Fibroblast of lung (primary cell): ENCODE measurements around the gene PKHD1.

ENCODE experiments used
- EZH2 ChIP-seq: IDR thresholded peaks from 2 replicates; pipeline ENCODE4 v1.5.1; 2012; ENCODE audit warnings: low read length, control low read depth, mild to moderate bottlenecking; ENCODE audit errors: missing control alignments
- TF ChIP-seq, protein P1 (sequence below), 2 donors: IDR thresholded peaks in 1 of 2; conservative IDR thresholded peaks in 1 of 2; 1 replicate in 1 of 2; 2 replicates in 1 of 2; pipeline ENCODE4 v1.5.1; 2011 to 2012; ENCODE audit warnings: low read length in 2 of 2, control low read depth in 1 of 2, inconsistent platforms in 1 of 2, low read depth in 1 of 2, mild to moderate bottlenecking in 1 of 2

DNA sequence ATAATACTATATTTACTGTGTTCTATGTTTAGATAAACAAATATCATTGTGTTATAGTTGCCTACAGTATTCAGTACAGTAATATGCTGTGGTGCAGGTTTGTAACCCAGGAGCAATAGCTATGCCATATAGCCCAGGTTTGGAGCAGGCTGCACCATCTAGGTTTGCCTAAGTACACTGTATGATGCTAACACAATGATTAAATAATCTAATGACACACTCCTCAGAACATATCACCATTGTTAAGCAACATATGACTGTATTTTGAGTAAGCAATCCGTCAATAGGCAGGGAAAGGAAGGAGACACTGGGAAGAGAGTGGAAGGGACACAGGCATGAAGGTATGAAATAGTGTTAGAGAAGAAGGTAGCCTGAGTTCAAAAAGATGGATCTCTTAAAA lies 369.9 kb downstream of the PKHD1 start:
- TF ChIP-seq, protein P1, sequence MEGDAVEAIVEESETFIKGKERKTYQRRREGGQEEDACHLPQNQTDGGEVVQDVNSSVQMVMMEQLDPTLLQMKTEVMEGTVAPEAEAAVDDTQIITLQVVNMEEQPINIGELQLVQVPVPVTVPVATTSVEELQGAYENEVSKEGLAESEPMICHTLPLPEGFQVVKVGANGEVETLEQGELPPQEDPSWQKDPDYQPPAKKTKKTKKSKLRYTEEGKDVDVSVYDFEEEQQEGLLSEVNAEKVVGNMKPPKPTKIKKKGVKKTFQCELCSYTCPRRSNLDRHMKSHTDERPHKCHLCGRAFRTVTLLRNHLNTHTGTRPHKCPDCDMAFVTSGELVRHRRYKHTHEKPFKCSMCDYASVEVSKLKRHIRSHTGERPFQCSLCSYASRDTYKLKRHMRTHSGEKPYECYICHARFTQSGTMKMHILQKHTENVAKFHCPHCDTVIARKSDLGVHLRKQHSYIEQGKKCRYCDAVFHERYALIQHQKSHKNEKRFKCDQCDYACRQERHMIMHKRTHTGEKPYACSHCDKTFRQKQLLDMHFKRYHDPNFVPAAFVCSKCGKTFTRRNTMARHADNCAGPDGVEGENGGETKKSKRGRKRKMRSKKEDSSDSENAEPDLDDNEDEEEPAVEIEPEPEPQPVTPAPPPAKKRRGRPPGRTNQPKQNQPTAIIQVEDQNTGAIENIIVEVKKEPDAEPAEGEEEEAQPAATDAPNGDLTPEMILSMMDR (conservative IDR thresholded peaks at IDR 0.05 in 1 of 2, IDR thresholded peaks at IDR 0.05 in 1 of 2; ENCODE audit: low read depth in 1 of 2, low read length in 2 of 2) = no peak
- no peak for TF ChIP-seq EZH2
